IPS DF 19.7 (cell line): ENCODE measurements around the gene CLSTN2.

Source experiments
- DNase-seq: peaks from one replicate; pipeline ENCODE4 v3.0.0-alpha.2; 2013; ENCODE audit warnings: low read depth, low spot score

Gene CLSTN2

DNA sequence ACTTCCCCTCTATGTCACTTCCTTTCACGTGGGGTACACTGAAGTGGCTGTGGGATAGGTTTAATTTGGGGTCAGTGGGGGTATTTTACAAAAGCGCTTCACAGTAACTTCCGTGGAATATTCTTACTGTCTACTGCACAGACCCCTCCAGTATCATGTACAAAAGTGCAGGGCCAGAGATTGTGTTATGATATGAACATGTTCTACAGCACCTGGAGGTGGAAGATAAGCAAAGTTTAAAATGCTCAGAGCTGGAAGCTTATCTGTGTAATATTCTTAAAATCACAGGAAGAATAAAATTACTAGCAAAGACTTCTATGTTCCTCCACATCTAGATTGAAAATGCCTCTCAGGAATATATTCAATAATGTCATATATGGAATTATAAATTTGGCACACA, 658.8 kb downstream of the CLSTN2 start:
- DNase-seq = no peak

DNA sequence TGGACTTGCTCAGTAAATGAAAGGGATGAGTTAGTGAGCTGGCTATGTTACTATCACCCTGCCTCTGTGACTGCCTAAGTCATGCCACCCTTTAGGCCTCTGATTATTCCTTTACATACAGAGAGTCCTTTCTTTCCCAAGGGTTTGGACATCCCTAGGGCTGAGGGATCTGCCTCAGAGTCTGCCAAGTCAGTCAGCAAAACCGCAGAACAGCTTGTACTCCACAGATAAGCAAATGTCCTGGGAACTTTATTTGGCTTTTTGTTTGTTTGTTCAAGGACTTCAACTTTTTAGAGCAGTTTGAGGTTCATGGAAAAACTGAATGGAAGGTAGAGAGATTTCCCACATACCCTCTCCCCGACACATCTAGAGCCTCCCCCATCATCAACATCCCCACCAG, 660.3 kb downstream of the CLSTN2 start:
- no peak for DNase-seq

DNA sequence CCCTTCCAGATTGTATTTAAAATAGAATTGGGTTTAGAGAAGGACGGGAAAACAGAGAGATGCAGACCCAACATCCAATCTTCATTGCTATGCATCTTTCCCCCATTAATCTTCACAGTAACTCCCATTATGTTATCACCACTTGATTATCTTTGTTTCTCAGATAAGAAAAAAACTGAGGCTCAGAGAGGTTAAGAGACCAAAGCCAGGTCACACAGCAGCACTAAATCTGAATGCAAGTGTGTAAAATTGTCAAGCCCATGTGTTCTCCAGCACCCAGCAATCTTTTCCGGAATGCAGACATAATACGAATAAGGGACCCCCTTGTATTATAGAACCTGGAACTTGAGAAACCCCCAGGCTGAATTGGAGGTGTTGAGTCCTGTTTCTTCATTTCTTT, 662.4 kb downstream of the CLSTN2 start:
- no peak for DNase-seq

DNA sequence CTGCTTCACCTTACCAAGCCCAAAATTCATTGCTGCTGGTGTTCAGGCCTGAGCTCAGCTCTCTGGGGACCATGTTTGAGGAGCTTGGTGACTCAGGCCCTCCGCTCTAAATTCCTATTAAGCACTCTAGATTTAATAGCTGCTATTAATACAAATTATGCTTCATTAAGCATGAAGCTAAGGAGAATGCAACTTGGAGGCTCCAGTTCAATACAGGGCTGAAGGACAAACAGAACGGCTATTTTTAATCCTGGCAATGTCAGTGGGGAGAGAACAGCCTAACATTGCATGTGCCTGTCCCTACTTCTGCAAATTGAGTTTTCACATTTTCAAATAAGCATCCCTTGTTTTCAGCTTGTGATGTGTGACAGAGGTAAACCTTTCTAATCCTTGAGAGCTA, 662.8 kb downstream of the CLSTN2 start:
- DNase-seq = no peak

DNA sequence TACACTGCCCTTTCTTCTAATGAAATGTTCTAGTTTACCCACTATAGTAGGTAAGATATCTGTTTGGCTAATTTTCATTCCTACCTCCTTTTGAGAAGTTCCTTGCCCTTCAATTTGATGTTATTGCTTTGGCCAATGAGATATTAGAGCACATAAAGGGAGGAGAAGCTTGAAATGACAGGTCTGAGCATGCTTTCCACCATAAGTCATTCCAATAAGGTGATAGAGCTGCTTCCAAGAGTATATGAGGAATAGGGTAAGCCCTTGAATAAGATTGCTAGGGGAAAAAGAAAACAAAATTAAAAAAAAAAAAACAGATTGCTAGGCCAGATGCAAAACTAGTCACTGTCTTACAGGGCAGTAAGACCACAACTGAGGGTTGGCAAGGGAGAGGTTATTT, 664.0 kb downstream of the CLSTN2 start:
- no peak for DNase-seq

DNA sequence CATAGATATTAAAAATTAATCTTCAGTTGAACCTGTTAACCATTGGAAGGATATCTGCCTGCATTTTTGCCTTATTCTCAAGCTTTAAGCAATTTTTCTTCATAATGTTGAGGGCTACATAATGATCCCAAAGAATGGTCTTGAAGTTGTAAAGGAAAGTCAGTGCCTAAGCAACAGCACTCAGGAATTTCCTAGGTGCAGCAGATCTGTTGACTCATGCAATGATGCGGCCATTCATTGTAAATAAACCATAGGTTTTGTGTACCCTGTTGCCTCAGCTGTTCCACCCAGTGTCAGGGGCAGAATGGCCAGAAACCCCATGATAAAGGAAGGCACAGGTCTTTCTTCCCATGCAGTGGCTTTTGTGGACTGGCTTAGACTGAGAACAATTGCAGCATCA, 664.5 kb downstream of the CLSTN2 start:
- no peak for DNase-seq

DNA sequence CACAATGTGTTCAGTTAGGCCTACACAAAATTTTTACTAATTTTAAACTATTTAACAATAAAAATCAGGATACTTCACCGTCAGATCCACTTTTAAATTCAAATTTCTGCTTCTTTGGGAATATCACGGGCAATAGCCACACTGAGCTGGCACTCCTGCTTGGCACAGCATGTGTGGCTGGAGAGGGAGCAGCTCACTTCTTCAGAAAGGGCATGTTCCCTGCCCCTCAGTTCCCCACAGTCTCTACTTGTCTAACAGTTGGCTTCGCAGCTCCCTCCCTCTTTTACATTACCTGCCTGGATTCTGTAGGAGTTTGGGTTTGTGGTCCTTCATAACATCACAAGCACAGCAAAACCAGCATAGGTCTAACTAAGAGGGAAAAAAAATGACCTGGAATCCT, 666.9 kb downstream of the CLSTN2 start:
- no peak for DNase-seq

DNA sequence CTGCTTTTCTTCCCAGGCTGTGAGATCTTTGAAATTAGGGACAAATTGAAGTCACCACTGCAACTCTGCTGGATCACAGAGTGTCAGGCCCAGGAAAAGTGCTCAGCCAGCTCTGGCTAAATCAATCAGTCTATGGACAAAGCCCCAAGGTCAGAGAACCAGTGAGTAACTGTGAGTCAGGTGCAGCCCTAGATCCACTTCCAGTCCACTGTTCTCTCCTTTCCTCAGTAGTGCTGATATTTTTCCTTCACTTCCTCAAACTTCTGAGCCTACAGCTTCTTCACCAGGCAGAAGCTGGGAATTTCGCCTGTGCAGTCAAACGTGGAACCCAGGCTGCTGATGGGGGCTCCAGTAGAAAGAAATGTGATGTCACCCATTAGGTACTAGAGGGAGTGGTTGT, 667.8 kb downstream of the CLSTN2 start:
- no peak for DNase-seq

DNA sequence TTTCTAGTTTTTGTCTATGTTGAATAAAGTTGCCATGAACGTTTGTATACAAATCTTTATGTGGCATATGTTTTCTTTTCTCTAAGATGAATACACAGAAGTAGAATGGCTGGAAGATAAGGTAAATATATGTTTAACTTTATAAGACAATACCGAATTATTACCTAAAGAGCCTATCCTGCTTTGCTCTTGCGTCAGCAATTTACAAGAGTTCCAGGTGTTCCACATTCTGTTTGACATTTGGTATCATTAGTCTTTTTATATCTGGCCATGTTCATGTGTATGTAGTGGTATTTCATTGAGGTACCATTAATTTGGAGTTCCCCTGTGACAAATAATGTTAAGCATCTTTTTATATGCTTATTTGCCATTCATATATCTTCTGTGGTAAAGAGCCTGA, 668.8 kb downstream of the CLSTN2 start:
- no peak for DNase-seq

DNA sequence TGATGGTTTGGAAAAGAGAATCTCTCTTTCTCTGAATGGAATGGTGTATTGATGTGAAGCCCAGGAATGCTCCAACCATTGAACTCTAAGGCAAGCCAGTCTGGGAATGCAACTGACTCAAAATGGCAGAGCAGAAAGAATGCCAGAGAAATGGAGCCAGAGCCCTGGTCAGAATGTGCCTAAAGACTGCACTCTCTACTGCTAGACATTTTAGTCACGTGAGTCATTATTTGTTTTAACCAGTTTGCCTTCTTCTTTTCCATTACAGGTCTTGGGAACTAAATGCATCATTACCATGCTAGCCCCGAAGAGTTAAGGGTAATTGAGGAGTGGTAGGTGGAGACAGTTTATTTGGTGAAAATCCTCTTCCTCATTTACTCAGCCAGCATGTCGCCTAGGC, 675.6 kb downstream of the CLSTN2 start:
- no peak for DNase-seq

DNA sequence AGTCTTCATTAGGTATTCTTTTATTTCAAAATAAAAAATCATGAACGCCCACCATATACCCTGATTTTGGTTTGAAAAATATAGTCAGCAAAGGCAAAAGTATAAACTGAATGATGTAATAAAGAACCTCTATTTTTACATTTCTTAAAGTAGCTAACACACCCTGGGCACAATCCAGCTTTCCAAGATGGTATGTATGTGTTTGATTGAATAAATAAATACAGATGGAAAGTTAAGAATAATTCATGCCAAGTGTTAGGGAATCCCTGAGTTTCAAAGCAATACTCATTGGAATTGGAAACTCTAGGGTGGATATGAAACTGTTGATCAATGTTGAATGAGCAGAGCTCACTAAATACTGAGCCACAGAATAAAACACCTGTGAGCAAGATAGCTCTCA, 679.0 kb downstream of the CLSTN2 start:
- DNase-seq = no peak

DNA sequence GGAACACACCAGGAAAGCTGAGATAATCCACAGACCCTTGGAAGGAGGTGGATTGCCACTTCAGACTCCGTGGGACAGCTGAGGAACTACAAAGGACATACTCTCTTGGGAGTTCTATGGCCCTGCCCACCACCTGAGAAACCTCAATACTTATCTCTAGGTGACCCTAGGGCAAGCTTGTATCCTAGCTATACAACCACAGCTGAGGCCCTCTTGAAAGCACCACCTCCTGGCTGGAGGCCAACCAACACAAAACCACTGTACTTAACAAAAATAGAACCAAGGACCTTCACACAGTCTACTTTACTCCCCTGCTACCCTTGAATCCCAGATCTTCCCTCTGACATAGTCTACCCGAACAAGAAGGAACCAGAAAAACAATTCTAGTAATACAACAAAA, 682.1 kb downstream of the CLSTN2 start:
- no peak for DNase-seq

DNA sequence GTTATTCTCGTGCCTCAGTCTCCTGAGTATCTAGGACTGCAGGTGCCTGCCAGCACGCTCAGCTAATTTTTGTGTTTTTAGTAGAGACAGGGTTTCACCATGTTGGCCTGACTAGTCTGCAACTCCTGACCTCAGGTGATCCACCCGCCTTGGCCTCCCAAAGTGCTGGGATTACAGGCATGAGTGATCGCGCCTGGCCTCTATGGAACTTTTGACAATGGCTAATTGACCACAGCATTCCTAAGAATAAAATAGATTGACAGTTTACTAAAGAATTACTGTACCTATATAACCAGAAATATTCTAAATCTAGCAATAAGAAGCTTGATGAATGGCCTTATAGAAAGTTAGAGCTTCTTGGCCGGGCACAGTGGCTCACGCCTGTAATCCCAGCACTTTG, 691.9 kb downstream of the CLSTN2 start:
- no peak for DNase-seq
